ENCODE results near the gene NKAPD1. TPM values are rescaled to one million over a fixed set of nuclear protein-coding genes. Genes with fewer than 3 reads are reported as not detected.

NKAPD1 gene
- total and polyA plus RNA-seq, 2 of the 4 experiments (the other 2 are of a cell fraction): 8.4 to 17.2 TPM

- H2AK5ac ChIP-seq (ENCODE audit: low read depth, low read length): peak overlapping the region; percentile 81
- no peaks in the 10 kb centered on the region for H3K9me3 ChIP-seq (ENCODE audit: control insufficient read depth, insufficient read depth, low read length)
- H3K23ac ChIP-seq (ENCODE audit: low read depth, low read length): peak overlapping the region; percentile 9; the same call in 1 of the 2 replicates
- peak overlapping the region; percentile 49; the same call in 1 of the 2 replicates for H2BK120ac ChIP-seq (ENCODE audit: low read depth, low read length)
- peak overlapping the region; percentile 44; the same call in 1 of the 2 replicates for H2BK20ac ChIP-seq (ENCODE audit: low read depth, low read length)
- DNase-seq (peak; percentile 85), ATAC-seq (ENCODE audit: low read depth) (peak; percentile 90)
- 0 out of 4 replicates have a peak overlapping the region, but pooled peaks of 1 of the 2 experiments have one; percentile 19 for H4K8ac ChIP-seq (ENCODE audit: low read depth in 2 of 2, low read length in 2 of 2)
- peak overlapping the region; percentile 16; the same call in 1 of the 2 replicates for H3K14ac ChIP-seq (replicated peaks; ENCODE audit: low read depth, low read length)
- H2BK5ac ChIP-seq (ENCODE audit: low read depth, low read length, poor library complexity, severe bottlenecking): no peak overlapping the region
- H4K5ac ChIP-seq (ENCODE audit: low read depth, low read length): no peak overlapping the region
- H3K27ac ChIP-seq (ENCODE audit: insufficient read depth, low read length): no peak overlapping the region
- no TSS peak for BruUV-seq (replicated peaks)
- dilution Hi-C loops (cut with HindIII; ENCODE audit: low sequenced_read_pairs, unreplicated experiment): no loop called here
- no CpG with 5 or more reads among the region's 3 CpGs for WGBS, 2 experiments (ENCODE audit: extremely low coverage in 2 of 2, insufficient read length in 1 of 2)
- no peaks in the 10 kb centered on the region for H3K27me3 ChIP-seq (ENCODE audit: control insufficient read depth, insufficient read depth, low read length)
- no peak for TF ChIP-seq RAD21 (IDR thresholded peaks at IDR 0.05; ENCODE audit: low read length)
- TF ChIP-seq CEBPB (IDR thresholded peaks at IDR 0.05; ENCODE audit: low read depth, low read length): peak; percentile 46; the same call in 1 of the 2 replicates
- POLR2A ChIA-PET (ENCODE audit: unreplicated experiment): no interaction called here
- peaks cover 6% of the 10 kb centered on the region for H3K9me1 ChIP-seq (ENCODE audit: insufficient read depth, low read length)
- H2BK15ac ChIP-seq (ENCODE audit: low read depth, low read length): peak overlapping the region; percentile 40; the same call in 1 of the 3 replicates
- CTCF ChIA-PET: interaction anchor here (1.8 kb wide), 1 partner anchor 15 kb away, joined by 5 read pairs; no protein-coding TSS in a partner anchor
- H3K56ac ChIP-seq (ENCODE audit: extremely low read depth, insufficient read depth, low read length): no peak overlapping the region
- H3K9ac ChIP-seq (ENCODE audit: low read depth, low read length): no peak overlapping the region
- intact Hi-C loops (cut with micrococcal nuclease): no loop called here
- peaks cover 7% of the 10 kb centered on the region for H3K4me1 ChIP-seq (ENCODE audit: control insufficient read depth, insufficient read depth, low read length)
- no peak overlapping the region for H3K4me2 ChIP-seq (ENCODE audit: low read depth, low read length)
- H3K79me1 ChIP-seq (ENCODE audit: low read depth in 1 of 2, low read length in 2 of 2): no peaks in the 10 kb centered on the region
- H4K91ac ChIP-seq (ENCODE audit: insufficient read depth, low read depth, low read length): peak overlapping the region; percentile 25; the same call in 1 of the 2 replicates
- peak overlapping the region; percentile 51 for H2AFZ ChIP-seq (replicated peaks; ENCODE audit: low read length, poor library complexity)
- no peak overlapping the region for H2AK9ac ChIP-seq (replicated peaks; ENCODE audit: low read depth, low read length, poor library complexity)
- H3K4ac ChIP-seq (ENCODE audit: low read depth, low read length): peak overlapping the region; percentile 52
- no peaks in the 10 kb centered on the region for H4K20me1 ChIP-seq (ENCODE audit: insufficient read depth, low read length)
- in situ Hi-C loops (cut with MboI; ENCODE audit: low sequenced_read_pairs): no loop called here
- no peaks in the 10 kb centered on the region for H3K36me3 ChIP-seq (ENCODE audit: control insufficient read depth, insufficient read depth, low read length)
- no peak overlapping the region for H3K18ac ChIP-seq (ENCODE audit: low read depth, low read length)
- H3K4me3 ChIP-seq (ENCODE audit: insufficient read depth, low read depth, low read length): no peak overlapping the region
These were observed 54.5 kb downstream of the NKAPD1 start for GRCh38 chr11:112128483-112129121.

Measured in IMR-90 (cell line).